ENCODE data around the gene TTC39C.

- TF ChIP-seq ATF3 (IDR thresholded peaks at IDR 0.05; ENCODE audit: insufficient read depth, low read depth, low read length) (no peak), SP1 (IDR thresholded peaks at IDR 0.05; ENCODE audit: low read depth, low read length) (no peak), KDM1A (IDR thresholded peaks at IDR 0.05; ENCODE audit: borderline replicate concordance, low read length) (no peak), PHF8 (conservative IDR thresholded peaks at IDR 0.05; ENCODE audit: low read depth, low read length) (no peak), TCF12 (IDR thresholded peaks at IDR 0.05; ENCODE audit: low read depth, low read length) (no peak), SIN3A (conservative IDR thresholded peaks at IDR 0.05 in 1 of 2, IDR thresholded peaks at IDR 0.05 in 1 of 2; ENCODE audit: low read depth in 1 of 2, low read length in 2 of 2) (no peak), EP300 (IDR thresholded peaks at IDR 0.05; ENCODE audit: borderline replicate concordance in 1 of 2, low read depth in 2 of 2, low read length in 2 of 2) (no peak), EZH2 (IDR thresholded peaks at IDR 0.05; ENCODE audit: low read depth, low read length, severe bottlenecking) (no peak), FOSL1 (IDR thresholded peaks at IDR 0.05; ENCODE audit: insufficient read depth, low read depth, low read length) (no peak), CTCF (IDR thresholded peaks at IDR 0.05; ENCODE audit: control extremely low read depth in 1 of 3, insufficient read depth in 1 of 3, low read depth in 1 of 3, low read length in 3 of 3) (no peak), POLR2A (IDR thresholded peaks at IDR 0.05; ENCODE audit: control extremely low read depth in 1 of 2, low read depth in 2 of 2, low read length in 2 of 2) (no peak), POLR2AphosphoS5 (IDR thresholded peaks at IDR 0.05; ENCODE audit: low read depth, low read length) (no peak), USF2 (IDR thresholded peaks at IDR 0.05; ENCODE audit: low read length) (no peak)
Observed at GRCh38 chr18:24049142-24049541, 34.6 kb downstream of the TTC39C start.

All from H1 (cell line).